NCI-H2029 (cell line): ENCODE measurements around the gene FGF19.

Experiments used
- DNase-seq: peaks from one replicate; lab custom pipeline; 2025; lab: John Stamatoyannopoulos, UW

Gene FGF19

GRCh38 chr11:69656536-69657455 is 47.0 kb downstream of the FGF19 start:
- DNase-seq = no peak

GRCh38 chr11:69655479-69656428 is 48.1 kb downstream of the FGF19 start:
- no peak for DNase-seq

- peak; percentile 75 for DNase-seq
Observed at GRCh38 chr11:69654660-69655478, 49.0 kb downstream of the FGF19 start.

GRCh38 chr11:69654001-69654659 is 49.7 kb downstream of the FGF19 start:
- peak; percentile 44 for DNase-seq

GRCh38 chr11:69653406-69653960 is 50.3 kb downstream of the FGF19 start:
- no peak for DNase-seq

- DNase-seq = no peak
Observed at GRCh38 chr11:69652999-69653398, 50.8 kb downstream of the FGF19 start.

GRCh38 chr11:69651834-69652620 is 51.8 kb downstream of the FGF19 start:
- DNase-seq = no peak

GRCh38 chr11:69650832-69651344 is 52.9 kb downstream of the FGF19 start:
- no peak for DNase-seq

- peak; percentile 23 for DNase-seq
Observed at GRCh38 chr11:69650081-69650831, 53.6 kb downstream of the FGF19 start.

- DNase-seq = no peak
Observed at GRCh38 chr11:69649576-69649900, 54.3 kb downstream of the FGF19 start.

- no peak for DNase-seq
Observed at GRCh38 chr11:69648679-69649575, 54.9 kb downstream of the FGF19 start.
